GM12878 (cell line): ENCODE results near the gene XIAP. TPM values are rescaled to one million over a fixed set of nuclear protein-coding genes. Genes with fewer than 3 reads are reported as not detected.

Source experiments
- ATAC-seq: fragments of 200-7000 bp; cut with Tn5 transposase; 3 replicates; pipeline ENCODE4 v1.9.1; 2020; ENCODE audit warnings: mild to moderate bottlenecking, moderate library complexity
- BruUV-seq: library from RNA; stranded (reverse); fragments of 400-500 nt; replicated peaks from 2 replicates; lab custom pipeline; 2021; lab: Mats Ljungman, UMichigan
- CTCF ChIA-PET: fragments of 300-600 bp; sonication (Branson Sonifier 250); formaldehyde crosslinking; extraction: SDS; loops from one replicate; lab custom pipeline; 2021; ENCODE audit warnings: inconsistent platforms; lab: Yijun Ruan, JAX
- POLR2A ChIA-PET: fragments of 350-600 bp; formaldehyde crosslinking; extraction: SDS; loops from one replicate; lab custom pipeline; 2021; ENCODE audit warnings: inconsistent platforms; lab: Charles Lee
- RAD21 ChIA-PET: fragments of 300-600 bp; sonication (Branson Sonifier 250); formaldehyde crosslinking; loops from one replicate; lab custom pipeline; 2023; ENCODE audit warnings: antibody characterized with exemption; ENCODE audit not compliant: unreplicated experiment; lab: Charles Lee
- SMC1A ChIA-PET: fragments of 300-600 bp; sonication (Branson Sonifier 250); formaldehyde crosslinking; loops from one replicate; lab custom pipeline; 2023; ENCODE audit not compliant: unreplicated experiment, uncharacterized antibody; lab: Charles Lee
- DNase-seq: peaks from one replicate; pipeline ENCODE4 v3.0.0-alpha.2; 2011; ENCODE audit warnings: low read depth, low spot score
- FAIRE-seq: peaks from 3 replicates; lab custom pipeline; 2011; peaks lifted over from hg19 to GRCh38; lab: Jason Lieb, UNC
- H2AFZ ChIP-seq: 2 replicates; pipeline ENCODE4 v1.6.0; 2011; ENCODE audit warnings: low read depth, low read length, control low read depth; ENCODE audit not compliant: control insufficient read depth
- H3K27ac ChIP-seq: 2 replicates; pipeline ENCODE4 v1.5.1; 2011; ENCODE audit warnings: control low read depth; ENCODE audit not compliant: control insufficient read depth, insufficient read depth
- H3K27me3 ChIP-seq, 2 experiments: replicated peaks in 1 of 2; 2 replicates each; pipeline versions ENCODE4 v1.6.0 to v1.6.1; 2011; ENCODE audit warnings: low read length in 1 of 2; ENCODE audit not compliant: control insufficient read depth in 2 of 2, insufficient read depth in 2 of 2
- H3K36me3 ChIP-seq, 2 experiments: 2 replicates each; pipeline ENCODE4 v1.5.1; 2011; ENCODE audit warnings: low read length in 1 of 2; ENCODE audit not compliant: control insufficient read depth in 2 of 2, insufficient read depth in 2 of 2
- H3K4me1 ChIP-seq: 2 replicates; pipeline ENCODE4 v1.6.1; 2011; ENCODE audit warnings: mild to moderate bottlenecking, low read length, moderate library complexity, mixed read lengths; ENCODE audit not compliant: control insufficient read depth, insufficient read depth
- H3K4me2 ChIP-seq: 2 replicates; pipeline ENCODE4 v1.6.0; 2011; ENCODE audit warnings: control low read depth; ENCODE audit not compliant: control insufficient read depth, insufficient read depth
- H3K4me3 ChIP-seq: fragments of 200-600 bp; sonication (generic); 2 replicates; pipeline ENCODE4 v1.5.1; 2016
- H3K79me2 ChIP-seq: 2 replicates; pipeline ENCODE4 v1.6.0; 2011; ENCODE audit warnings: low read length; ENCODE audit not compliant: control insufficient read depth, insufficient read depth
- H3K9ac ChIP-seq: 2 replicates; pipeline ENCODE4 v1.8.0; 2011; ENCODE audit warnings: low read length, control low read depth, mixed read lengths; ENCODE audit not compliant: control insufficient read depth, insufficient read depth
- H3K9me3 ChIP-seq: replicated peaks from 3 replicates; pipeline ENCODE4 v1.5.1; 2011; ENCODE audit warnings: mild to moderate bottlenecking, low read length; ENCODE audit not compliant: control insufficient read depth, insufficient read depth
- H4K20me1 ChIP-seq: 2 replicates; pipeline ENCODE4 v1.6.0; 2011; ENCODE audit not compliant: control insufficient read depth, insufficient read depth
- ATF7 ChIP-seq: fragments of 450-650 bp; IDR thresholded peaks from 2 replicates; pipeline ENCODE4 v1.6.1; 2016; ENCODE audit warnings: low read depth, mild to moderate bottlenecking
- CREB1 ChIP-seq: IDR thresholded peaks from 2 replicates; pipeline ENCODE4 v1.6.1; 2012; ENCODE audit warnings: low read depth, mild to moderate bottlenecking, inconsistent platforms
- DPF2 ChIP-seq: fragments of 450-650 bp; IDR thresholded peaks from 2 replicates; pipeline ENCODE4 v1.6.1; 2017; ENCODE audit warnings: mild to moderate bottlenecking
- ETV6 ChIP-seq, 2 experiments: fragments of 450-650 bp in 1 of 2; IDR thresholded peaks in 1 of 2; conservative IDR thresholded peaks in 1 of 2; 2 replicates each; pipeline ENCODE4 v1.6.1; 2014; ENCODE audit warnings: antibody characterized with exemption in 1 of 2, borderline replicate concordance in 1 of 2, low read depth in 1 of 2, mild to moderate bottlenecking in 1 of 2, moderate library complexity in 1 of 2
- FOXM1 ChIP-seq: IDR thresholded peaks from 2 replicates; pipeline ENCODE4 v1.6.1; 2012; ENCODE audit warnings: low read depth, mild to moderate bottlenecking, inconsistent platforms, low read length, moderate library complexity
- GATAD2B ChIP-seq: fragments of 450-650 bp; conservative IDR thresholded peaks from 2 replicates; pipeline ENCODE4 v1.6.1; 2017; ENCODE audit warnings: low read depth, mild to moderate bottlenecking, moderate library complexity
- NFXL1 ChIP-seq: fragments of 450-650 bp; IDR thresholded peaks from 2 replicates; pipeline ENCODE4 v1.6.1; 2017; ENCODE audit warnings: antibody characterized with exemption, mild to moderate bottlenecking, borderline replicate concordance
- PKNOX1 ChIP-seq: fragments of 450-650 bp; IDR thresholded peaks from 2 replicates; pipeline ENCODE4 v1.6.1; 2016; ENCODE audit warnings: mild to moderate bottlenecking
- POLR2AphosphoS5 ChIP-seq: IDR thresholded peaks from 2 replicates; pipeline ENCODE4 v1.6.1; 2011; ENCODE audit warnings: mild to moderate bottlenecking, low read length, inconsistent platforms
- RAD51 ChIP-seq: fragments of 450-650 bp; IDR thresholded peaks from 2 replicates; pipeline ENCODE4 v1.6.1; 2016; ENCODE audit warnings: moderate library complexity, mild to moderate bottlenecking, inconsistent platforms
- TAF1 ChIP-seq: IDR thresholded peaks from 2 replicates; pipeline ENCODE4 v1.6.1; 2011; ENCODE audit warnings: mild to moderate bottlenecking, low read depth, low read length, borderline replicate concordance
- USF2 ChIP-seq: IDR thresholded peaks from 2 replicates; pipeline ENCODE4 v1.6.1; 2011; ENCODE audit warnings: low read depth, low read length, improper control_type of control experiment, borderline replicate concordance
- ZNF207 ChIP-seq: fragments of 450-650 bp; IDR thresholded peaks from 2 replicates; pipeline ENCODE4 v1.6.1; 2014; ENCODE audit warnings: antibody characterized with exemption, mild to moderate bottlenecking, borderline replicate concordance
- ZNF217 ChIP-seq: fragments of 450-650 bp; IDR thresholded peaks from 2 replicates; pipeline ENCODE4 v1.6.1; 2017; ENCODE audit warnings: antibody characterized with exemption, mild to moderate bottlenecking
- WGBS: methylation state at CpG from one replicate; pipeline ENCODE4 v1.1.6; 2016; ENCODE audit warnings: low lambda C conversion rate; ENCODE audit not compliant: insufficient replicate concordance, insufficient coverage; ENCODE audit errors: missing lambda C conversion rate; 5-methylcytosine and 5-hydroxymethylcytosine counted together
- in situ Hi-C: fragments of 300-500 bp; cut with MboI; formaldehyde crosslinking; loops from 9 replicates; pipeline ENCODE4 v1.14.3; 2018; ENCODE audit warnings: mixed read lengths
- intact Hi-C: fragments of 100-400 bp; cut with micrococcal nuclease; formaldehyde crosslinking; loops from one replicate; pipeline ENCODE4 v1.14.2; 2022; ENCODE audit not compliant: unreplicated experiment
- polyA plus RNA-seq, 11 experiments: library from polyadenylated mRNA; depleted of rRNA in 4 of 11; unstranded in 6 of 11; stranded (reverse) in 5 of 11; fragments of >200 nt; fragmentation: Nextera tagmentation in 4 of 11; fragmentation: Illumina TruSeq in 1 of 11; extraction: Ambion mirVana in 4 of 11; extraction: Trizol in 1 of 11; gene quantifications; 1 replicate in 1 of 11; 2 replicates in 10 of 11; pipeline versions ENCODE4 v1.2.1 to v1.2.3, GENCODE V29; 2011 to 2016; ENCODE audit warnings: inconsistent platforms in 2 of 11, missing spikeins in 2 of 11, low read depth in 1 of 11
- total RNA-seq, 4 experiments: library from RNA; depleted of rRNA in 3 of 4; stranded (reverse); fragments of >200 nt in 3 of 4; fragmentation: Illumina TruSeq in 1 of 4; extraction: Trizol in 1 of 4; gene quantifications; 2 replicates each; pipeline versions ENCODE4 v1.2.1 to v1.2.3, GENCODE V29; 2013 to 2021

Gene XIAP
- total and polyA plus RNA-seq, 10 of the 15 experiments (the other 5 are each of a cell fraction or from before 2014, with no cell fraction given), result 3.3 to 21.1 (median 14.5) TPM

- no peak for TF ChIP-seq PKNOX1
- no peak for TF ChIP-seq GATAD2B
- TF ChIP-seq USF2, result no peak
- TF ChIP-seq TAF1, result no peak
Measured at GRCh38 chrX:123906557-123907316, 46.9 kb downstream of the XIAP start (continued).

- FAIRE-seq (no peak), DNase-seq (no peak), ATAC-seq (no peak)
- Histone ChIP-seq H3K27ac (no peak overlapping the region), H3K36me3 (no peaks in the 10 kb centered on the region; a peak in 1 of 4 replicates), H2AFZ (no peak overlapping the region), H3K27me3 (no peaks in the 10 kb centered on the region), H3K4me3 (no peak overlapping the region), H3K79me2 (no peaks in the 10 kb centered on the region), H3K9ac (no peak overlapping the region), H3K9me3 (no peaks in the 10 kb centered on the region), H3K4me2 (no peak overlapping the region), H4K20me1 (no peaks in the 10 kb centered on the region), H3K4me1 (no peaks in the 10 kb centered on the region)
- ChIA-PET CTCF (no interaction called here), RAD21 (no interaction called here), POLR2A (no interaction called here), SMC1A (no interaction called here)
- BruUV-seq, result no TSS peak
- in situ Hi-C loops, result no loop called here
- WGBS, result 76% methylated on average over 4 of the region's 4 CpGs
- intact Hi-C loops, result no loop called here
- TF ChIP-seq ZNF217 (no peak), ETV6 (conservative IDR thresholded peaks at IDR 0.05 in 1 of 2, IDR thresholded peaks at IDR 0.05 in 1 of 2; ENCODE audit: borderline replicate concordance in 1 of 2, low read depth in 1 of 2) (no peak), ZNF207 (no peak), DPF2 (no peak), FOXM1 (no peak), POLR2AphosphoS5 (no peak), RAD51 (no peak), NFXL1 (no peak), USF2 (no peak), CREB1 (no peak), ATF7 (no peak)
Measured at GRCh38 chrX:123909523-123909922, 49.7 kb downstream of the XIAP start.
